ENCODE measurements around the gene TBX18. TPM values are rescaled to one million over a fixed set of nuclear protein-coding genes. Genes with fewer than 3 reads are reported as not detected.

Gene TBX18
- total RNA-seq, 1 donor from 2014 or later, result 81.0 TPM

GRCh38 chr6:84657486-84657885, 106.9 kb downstream of the TBX18 start:
- H3K9me3 ChIP-seq, result no peaks in the 10 kb centered on the region
- no peaks in the 10 kb centered on the region for H3K27me3 ChIP-seq
- TF ChIP-seq CTCF (IDR thresholded peaks at IDR 0.05), result no peak
- H3K4me3 ChIP-seq, result no peak overlapping the region
- intact Hi-C loops (cut with DNase I), result no loop called here
- peaks cover 0 to 9% of the 10 kb centered on the region in 2 donors for H3K4me1 ChIP-seq
- no peak for DNase-seq (ENCODE audit: low spot score in 2 of 2)
- H3K36me3 ChIP-seq, result no peaks in the 10 kb centered on the region
- no peak overlapping the region for H3K27ac ChIP-seq

GRCh38 chr6:84657025-84657424, 107.4 kb downstream of the TBX18 start:
- Histone ChIP-seq H3K36me3 (no peaks in the 10 kb centered on the region), H3K9me3 (no peaks in the 10 kb centered on the region), H3K4me1 (peaks cover 2 to 11% of the 10 kb centered on the region in 2 donors), H3K4me3 (no peak overlapping the region), H3K27me3 (no peaks in the 10 kb centered on the region), H3K27ac (no peak overlapping the region)
- no peak for TF ChIP-seq CTCF (IDR thresholded peaks at IDR 0.05)
- intact Hi-C loops (cut with DNase I), result no loop called here
- no peak for DNase-seq (ENCODE audit: low spot score in 2 of 2)

GRCh38 chr6:84653027-84653551, 111.3 kb downstream of the TBX18 start:
- Histone ChIP-seq H3K4me3 (no peak overlapping the region), H3K27ac (peak overlapping the region; percentile 35 to 54), H3K4me1 (peaks cover 9 to 24% of the 10 kb centered on the region in 2 donors), H3K27me3 (no peaks in the 10 kb centered on the region), H3K9me3 (no peaks in the 10 kb centered on the region), H3K36me3 (no peaks in the 10 kb centered on the region)
- no peak for TF ChIP-seq CTCF (IDR thresholded peaks at IDR 0.05)
- intact Hi-C loops (cut with DNase I), result loop anchor here (5.0 kb wide), 1 partner anchor 34 kb away; no protein-coding TSS in a partner anchor
- DNase-seq (ENCODE audit: low spot score in 2 of 2), result no peak

GRCh38 chr6:84652356-84653026, 111.9 kb downstream of the TBX18 start:
- Histone ChIP-seq H3K4me1 (peaks cover 9 to 24% of the 10 kb centered on the region in 2 donors), H3K27me3 (no peaks in the 10 kb centered on the region), H3K9me3 (no peaks in the 10 kb centered on the region), H3K36me3 (no peaks in the 10 kb centered on the region), H3K4me3 (no peak overlapping the region), H3K27ac (peak overlapping the region; percentile 35 to 54)
- TF ChIP-seq CTCF (IDR thresholded peaks at IDR 0.05), result no peak
- DNase-seq (ENCODE audit: low spot score in 2 of 2), result no peak
- intact Hi-C loops (cut with DNase I), result loop anchor here (5.0 kb wide), 1 partner anchor 35 kb away; no protein-coding TSS in a partner anchor

- H3K27me3 ChIP-seq, result no peaks in the 10 kb centered on the region
- no peak overlapping the region for H3K4me3 ChIP-seq
- no peaks in the 10 kb centered on the region for H3K36me3 ChIP-seq
- DNase-seq (ENCODE audit: low spot score in 2 of 2), result no peak
- peak overlapping the region; percentile 35 to 54 for H3K27ac ChIP-seq
- intact Hi-C loops (cut with DNase I), result loop anchor here (5.0 kb wide), 1 partner anchor 36 kb away; no protein-coding TSS in a partner anchor
- peaks cover 9 to 24% of the 10 kb centered on the region in 2 donors for H3K4me1 ChIP-seq
- no peaks in the 10 kb centered on the region for H3K9me3 ChIP-seq
- no peak for TF ChIP-seq CTCF (IDR thresholded peaks at IDR 0.05)
Measured at GRCh38 chr6:84651583-84651982, 112.8 kb downstream of the TBX18 start.

All from ascending aorta (tissue), 2 donors.